GM10266 (cell line): Measurements from ENCODE around the gene MOB3C.

ENCODE experiments used
- DNase-seq: peaks from one replicate; pipeline ENCODE4 v3.0.0; 2012; ENCODE audit errors: extremely low spot score
- TF ChIP-seq, protein P1 (sequence below): IDR thresholded peaks from 2 replicates; pipeline ENCODE4 v1.5.1; 2012; ENCODE audit warnings: mild to moderate bottlenecking, low read depth; ENCODE audit not compliant: control insufficient read depth, insufficient read depth; ENCODE audit errors: missing control alignments

MOB3C gene

DNA sequence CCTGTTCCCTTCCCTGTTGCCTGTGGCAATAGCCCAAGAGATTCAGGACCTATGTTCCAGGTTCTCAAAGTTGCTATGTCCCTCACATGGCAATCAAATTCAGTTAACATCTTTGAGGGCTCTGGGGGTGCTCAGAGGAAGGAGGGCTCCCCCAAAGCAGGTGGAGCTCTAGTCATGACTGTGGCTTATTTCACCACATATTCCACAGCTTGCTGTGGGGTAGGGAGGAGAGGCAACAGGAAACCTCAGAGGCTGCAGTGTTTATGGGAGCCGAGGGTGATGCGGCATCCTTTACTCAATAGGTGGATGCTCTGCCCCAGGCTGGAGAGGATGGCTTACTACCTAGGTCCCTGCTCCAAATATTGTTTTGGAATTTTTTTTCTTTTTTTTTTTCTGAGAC is 11.4 kb downstream of the MOB3C start:
- no peak for DNase-seq
- TF ChIP-seq, protein P1, sequence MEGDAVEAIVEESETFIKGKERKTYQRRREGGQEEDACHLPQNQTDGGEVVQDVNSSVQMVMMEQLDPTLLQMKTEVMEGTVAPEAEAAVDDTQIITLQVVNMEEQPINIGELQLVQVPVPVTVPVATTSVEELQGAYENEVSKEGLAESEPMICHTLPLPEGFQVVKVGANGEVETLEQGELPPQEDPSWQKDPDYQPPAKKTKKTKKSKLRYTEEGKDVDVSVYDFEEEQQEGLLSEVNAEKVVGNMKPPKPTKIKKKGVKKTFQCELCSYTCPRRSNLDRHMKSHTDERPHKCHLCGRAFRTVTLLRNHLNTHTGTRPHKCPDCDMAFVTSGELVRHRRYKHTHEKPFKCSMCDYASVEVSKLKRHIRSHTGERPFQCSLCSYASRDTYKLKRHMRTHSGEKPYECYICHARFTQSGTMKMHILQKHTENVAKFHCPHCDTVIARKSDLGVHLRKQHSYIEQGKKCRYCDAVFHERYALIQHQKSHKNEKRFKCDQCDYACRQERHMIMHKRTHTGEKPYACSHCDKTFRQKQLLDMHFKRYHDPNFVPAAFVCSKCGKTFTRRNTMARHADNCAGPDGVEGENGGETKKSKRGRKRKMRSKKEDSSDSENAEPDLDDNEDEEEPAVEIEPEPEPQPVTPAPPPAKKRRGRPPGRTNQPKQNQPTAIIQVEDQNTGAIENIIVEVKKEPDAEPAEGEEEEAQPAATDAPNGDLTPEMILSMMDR = no peak

GRCh38 chr1:46603858-46604549 is 12.6 kb downstream of the MOB3C start, which contains the start of gene MKNK1:
TSS of gene MKNK1 (minus strand) at chr1:46604268. CDS start at chr1:46583327, 20,941 bp downstream.
- peak; percentile 99 for DNase-seq
- TF ChIP-seq, protein P1 = no peak

DNA sequence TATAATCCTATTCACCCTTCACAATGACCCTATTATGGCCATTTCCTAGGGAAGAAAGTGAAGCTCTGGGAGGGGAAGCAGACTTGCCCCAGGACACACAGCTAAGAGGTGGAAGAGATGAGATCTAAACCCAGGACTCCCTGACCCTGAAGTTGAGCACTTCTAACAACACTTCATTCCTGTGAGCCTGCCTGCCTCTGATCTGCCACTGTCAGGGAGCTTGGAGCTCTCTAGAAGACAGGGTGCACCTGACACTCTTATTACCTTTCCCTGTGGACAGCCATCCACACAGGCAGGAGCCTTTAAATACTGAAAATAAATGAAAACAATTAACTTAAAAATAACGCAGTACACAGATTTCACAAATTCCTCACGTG is 13.1 kb downstream of the MOB3C start:
- DNase-seq = no peak
- TF ChIP-seq, protein P1 = no peak

- no peak for DNase-seq
- TF ChIP-seq, protein P1 = no peak
These were observed 15.2 kb downstream of the MOB3C start for GRCh38 chr1:46601257-46602007.

- TF ChIP-seq, protein P1 = no peak
- DNase-seq = no peak
These were observed 17.3 kb downstream of the MOB3C start for GRCh38 chr1:46599059-46599970.

DNA sequence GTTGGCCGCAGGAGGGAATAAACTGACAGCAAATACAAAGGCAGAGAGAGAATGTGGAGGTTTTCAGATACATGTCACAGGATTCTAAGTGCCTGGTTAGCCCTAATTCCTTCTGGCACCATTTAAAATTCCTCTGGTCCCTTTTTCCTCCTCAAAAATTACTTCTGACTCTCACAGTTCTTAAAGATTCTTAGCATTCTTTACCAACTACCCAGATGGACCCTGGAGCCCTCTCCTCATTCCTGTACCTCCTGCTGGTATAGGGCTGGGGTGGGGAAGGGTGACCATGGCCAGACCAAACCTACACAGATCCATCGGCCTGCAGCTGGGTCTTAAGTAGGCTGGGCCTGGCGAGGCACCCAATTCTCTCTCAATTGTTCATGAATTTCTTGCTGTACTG is 19.8 kb downstream of the MOB3C start:
- TF ChIP-seq, protein P1 = no peak
- no peak for DNase-seq
